ENCODE results near the gene SLC38A4. TPM values are rescaled to one million over a fixed set of nuclear protein-coding genes. Genes with fewer than 3 reads are reported as not detected.
"Not testable (repeated sequence)": the region's sequence is repeated elsewhere in the genome, so short reads cannot be mapped to it uniquely, and the experiment has no call there.

SLC38A4 gene
- total RNA-seq, 1 donor from 2014 or later = 2.1 TPM

- ATAC-seq = no peak
- DNase-seq = no peak
- intact Hi-C loops (cut with micrococcal nuclease) = no loop called here
Observed at GRCh38 chr12:46785382-46785781, 40.4 kb downstream of the SLC38A4 start.

- DNase-seq = no peak
- intact Hi-C loops (cut with micrococcal nuclease) = no loop called here
- ATAC-seq = no peak
Observed at GRCh38 chr12:46783871-46784270, 41.9 kb downstream of the SLC38A4 start.

- ATAC-seq = no peak
- intact Hi-C loops (cut with micrococcal nuclease) = no loop called here
- DNase-seq = no peak
Observed at GRCh38 chr12:46779879-46780278, 45.9 kb downstream of the SLC38A4 start.

DNA sequence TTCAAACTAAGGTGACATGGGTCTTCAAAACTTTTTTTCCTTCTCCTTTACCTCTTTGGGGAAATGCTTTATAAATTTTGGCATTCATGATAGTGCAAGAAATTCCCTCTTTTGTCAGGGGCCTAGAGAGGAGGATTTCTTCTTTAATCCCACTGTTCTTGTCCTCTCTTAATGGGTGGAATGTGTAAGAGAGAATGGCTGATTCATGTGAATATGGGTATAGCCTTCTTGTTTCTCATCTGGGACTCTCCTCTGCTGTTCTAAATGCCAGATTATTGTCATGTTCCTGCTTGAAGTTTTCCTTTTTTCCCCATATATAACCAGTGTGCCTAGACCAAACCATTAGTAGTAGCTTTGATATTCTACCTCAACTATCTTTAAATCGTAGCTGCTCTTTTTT lies 46.7 kb downstream of the SLC38A4 start:
- no peak for ATAC-seq
- DNase-seq = no peak
- intact Hi-C loops (cut with micrococcal nuclease) = no loop called here

- DNase-seq = no peak
- intact Hi-C loops (cut with micrococcal nuclease) = no loop called here
Observed at GRCh38 chr12:46778415-46778814, 47.4 kb downstream of the SLC38A4 start.

GRCh38 chr12:46777587-46777986 lies 48.2 kb downstream of the SLC38A4 start:
- no peak for DNase-seq
- no peak for ATAC-seq
- intact Hi-C loops (cut with micrococcal nuclease) = no loop called here

More at GRCh38 chr12:46778415-46778814, 47.4 kb downstream of the SLC38A4 start:
- no peak for ATAC-seq

GRCh38 chr12:46775796-46776195 lies 50.0 kb downstream of the SLC38A4 start:
- no peak for DNase-seq
- no peak for ATAC-seq
- intact Hi-C loops (cut with micrococcal nuclease) = no loop called here

GRCh38 chr12:46774322-46774633 lies 51.5 kb downstream of the SLC38A4 start:
- DNase-seq (no peak), ATAC-seq (no peak)
- intact Hi-C loops (cut with micrococcal nuclease) = no loop called here

DNA sequence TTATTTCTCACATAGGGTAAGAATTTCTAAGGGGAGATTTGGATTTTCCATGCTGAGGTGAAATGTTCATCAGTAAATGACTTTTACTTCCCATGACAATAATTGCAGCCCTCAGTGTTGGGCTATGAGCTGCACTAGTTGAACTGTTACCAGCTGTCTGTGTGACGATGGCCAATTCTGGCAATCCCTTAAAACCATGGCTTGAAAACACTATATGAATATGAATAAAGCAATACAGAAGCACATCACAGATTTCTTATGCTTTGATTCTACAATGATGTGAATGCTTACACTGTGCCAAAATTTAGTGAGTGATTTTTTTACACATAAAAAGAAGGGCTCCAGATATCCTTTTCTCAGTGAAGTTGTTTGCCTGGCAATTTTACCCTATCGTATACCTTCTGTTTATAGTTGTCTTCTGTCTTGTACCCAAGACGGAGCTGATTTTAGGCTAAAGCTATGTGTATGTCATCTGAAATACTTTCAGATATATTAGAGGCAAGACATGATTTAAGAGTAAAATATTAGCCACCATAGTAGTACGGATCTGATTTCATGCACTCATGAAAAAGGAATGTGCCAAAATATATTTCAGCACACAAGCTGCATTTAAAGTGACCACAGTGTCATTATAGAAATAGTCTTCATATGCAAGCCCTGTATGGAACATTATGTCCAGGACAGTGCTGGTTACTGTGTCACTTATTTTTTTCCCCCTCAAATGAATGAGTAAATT lies 52.0 kb downstream of the SLC38A4 start:
- intact Hi-C loops (cut with micrococcal nuclease) = no loop called here
- ATAC-seq (peak; percentile 24), DNase-seq (no peak)

- no peak for DNase-seq
- ATAC-seq = no peak
- intact Hi-C loops (cut with micrococcal nuclease) = no loop called here
Observed at GRCh38 chr12:46771268-46771827, 54.4 kb downstream of the SLC38A4 start.

DNA sequence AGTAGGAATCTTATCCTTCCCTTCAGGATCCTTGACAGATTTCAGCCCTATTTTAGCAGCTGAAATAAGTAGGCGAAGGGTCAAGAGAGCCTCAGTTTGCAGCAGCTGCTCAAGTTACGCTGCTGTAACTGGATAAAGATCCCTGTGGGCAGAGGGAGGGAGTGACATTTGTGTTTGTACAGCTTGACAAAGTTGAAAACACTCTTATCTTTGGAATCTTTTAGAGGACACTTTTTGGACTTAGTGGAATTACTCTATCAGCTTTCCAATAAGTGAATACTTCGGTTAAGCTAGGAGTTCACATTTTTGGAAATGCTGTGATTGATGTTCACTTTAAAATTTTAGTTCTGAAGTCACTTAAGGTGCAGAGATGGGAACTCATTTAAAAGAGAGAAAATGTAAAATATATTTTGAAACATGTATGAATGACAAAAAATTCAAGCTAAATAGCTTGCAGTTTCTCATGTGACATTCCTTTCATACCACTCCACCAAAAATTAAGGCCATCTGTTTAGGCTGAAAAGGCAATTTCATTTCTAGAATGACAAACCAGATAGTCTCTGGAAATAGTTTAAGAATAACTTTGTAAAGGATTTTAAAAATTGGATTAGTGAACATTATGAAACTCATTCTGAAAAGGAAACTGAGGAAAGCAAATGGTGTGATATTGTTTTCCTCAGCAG lies 55.2 kb downstream of the SLC38A4 start:
- intact Hi-C loops (cut with micrococcal nuclease) = no loop called here
- DNase-seq = no peak
- peak; percentile 84 for ATAC-seq

GRCh38 chr12:46764005-46764404 lies 61.8 kb downstream of the SLC38A4 start:
- DNase-seq (no peak), ATAC-seq (no peak)
- intact Hi-C loops (cut with micrococcal nuclease) = no loop called here

DNA sequence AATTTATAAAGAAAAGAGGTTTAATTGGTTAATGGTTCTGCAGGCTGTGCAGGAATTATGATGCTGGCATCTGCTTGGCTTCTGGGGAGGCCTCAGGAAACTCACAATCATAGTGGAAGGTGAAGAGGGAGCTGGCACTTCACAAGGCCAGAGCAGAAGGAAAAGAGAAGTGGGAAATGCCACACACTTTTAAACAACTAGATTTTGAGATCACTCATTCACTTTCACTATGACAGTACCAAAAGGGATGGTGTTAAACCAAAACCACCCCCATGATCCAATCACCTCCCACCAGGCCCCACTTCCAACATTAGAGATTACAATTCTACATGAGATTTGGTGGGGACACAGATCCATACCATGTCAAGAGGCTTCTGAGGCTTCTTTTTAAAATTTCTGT lies 62.6 kb downstream of the SLC38A4 start:
- no peak for ATAC-seq
- intact Hi-C loops (cut with micrococcal nuclease) = no loop called here
- DNase-seq = no peak

DNA sequence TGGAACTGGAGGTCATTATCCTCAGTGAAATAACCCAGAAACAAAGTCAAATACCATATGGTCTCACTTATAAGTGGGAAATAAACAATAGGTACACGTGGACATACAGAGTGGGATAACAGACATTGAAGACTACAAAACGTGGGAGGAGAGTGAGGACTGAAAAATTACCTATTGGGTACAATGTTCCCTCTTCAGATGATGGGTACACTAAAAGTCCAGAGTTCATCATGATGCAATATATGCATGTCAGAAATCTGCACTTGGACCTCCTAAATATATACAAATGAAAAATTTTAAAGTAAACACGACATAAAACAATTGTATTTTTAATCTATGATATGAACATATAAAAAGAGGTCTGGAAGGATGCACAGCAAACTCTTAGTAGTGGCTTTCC lies 71.2 kb downstream of the SLC38A4 start:
- DNase-seq = no peak
- ATAC-seq = no peak
- intact Hi-C loops (cut with micrococcal nuclease) = no loop called here

DNA sequence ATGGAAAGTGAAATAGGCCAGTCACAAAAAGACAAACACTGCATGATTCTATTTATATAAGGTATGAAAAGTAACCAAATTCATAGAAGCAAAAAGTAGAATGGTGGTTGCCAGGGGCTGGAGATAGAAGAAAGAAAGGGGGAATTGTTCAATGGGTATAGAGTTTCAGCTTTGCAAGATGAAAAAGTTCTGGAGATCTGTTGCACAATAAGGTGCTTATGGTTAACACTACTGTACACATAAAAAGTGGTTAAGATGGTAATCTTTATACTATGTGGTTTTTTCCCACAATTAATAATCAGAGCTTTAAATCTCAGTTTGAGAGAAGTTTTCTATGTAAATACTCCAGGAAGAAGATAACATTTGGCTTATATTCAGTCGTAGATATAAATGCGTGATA lies 73.4 kb downstream of the SLC38A4 start:
- no peak for DNase-seq
- intact Hi-C loops (cut with micrococcal nuclease) = no loop called here
- no peak for ATAC-seq

DNA sequence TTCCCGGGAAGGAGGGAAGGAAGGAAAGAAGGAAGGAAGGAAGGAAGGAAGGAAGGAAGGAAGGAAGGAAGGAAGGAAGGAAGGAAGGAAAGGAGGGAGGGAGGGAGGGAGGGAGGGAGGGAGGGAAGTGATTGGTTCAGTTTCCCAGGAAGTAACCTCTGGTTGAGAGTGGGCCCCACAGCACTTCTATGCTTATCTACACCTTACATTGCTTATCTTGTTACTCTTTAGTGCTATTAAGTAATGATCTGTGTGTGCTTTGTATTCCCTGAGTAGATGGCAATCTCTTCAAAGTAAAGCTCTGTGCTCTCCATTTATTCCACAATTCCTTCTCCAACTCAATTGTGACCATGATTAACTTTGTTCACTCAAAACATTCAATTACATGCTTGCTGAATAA lies 74.6 kb downstream of the SLC38A4 start:
- intact Hi-C loops (cut with micrococcal nuclease) = no loop called here
- ATAC-seq (no peak), DNase-seq (no peak)

GRCh38 chr12:46749322-46749721 lies 76.5 kb downstream of the SLC38A4 start:
- intact Hi-C loops (cut with micrococcal nuclease) = no loop called here
- no peak for ATAC-seq
- DNase-seq = no peak

DNA sequence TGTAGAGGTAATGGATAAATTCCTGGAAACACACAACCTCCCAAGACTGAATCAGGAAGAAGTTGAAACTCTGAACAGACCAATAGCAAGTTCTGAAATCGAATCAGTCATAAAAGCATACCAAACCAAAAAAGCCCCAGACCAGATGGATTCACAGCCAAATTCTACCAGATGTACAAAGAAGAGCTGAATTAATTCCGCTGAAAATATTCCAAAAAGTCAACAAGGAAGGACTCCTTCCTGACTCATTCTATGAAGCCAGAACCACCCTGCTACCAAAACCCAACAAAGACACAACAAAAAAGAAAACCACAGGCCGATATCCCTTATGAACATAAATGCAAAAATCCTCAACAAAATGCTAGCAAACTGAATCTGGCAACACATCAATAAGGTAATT lies 81.5 kb downstream of the SLC38A4 start:
- ATAC-seq (no peak), DNase-seq (no peak)
- intact Hi-C loops (cut with micrococcal nuclease) = no loop called here

DNA sequence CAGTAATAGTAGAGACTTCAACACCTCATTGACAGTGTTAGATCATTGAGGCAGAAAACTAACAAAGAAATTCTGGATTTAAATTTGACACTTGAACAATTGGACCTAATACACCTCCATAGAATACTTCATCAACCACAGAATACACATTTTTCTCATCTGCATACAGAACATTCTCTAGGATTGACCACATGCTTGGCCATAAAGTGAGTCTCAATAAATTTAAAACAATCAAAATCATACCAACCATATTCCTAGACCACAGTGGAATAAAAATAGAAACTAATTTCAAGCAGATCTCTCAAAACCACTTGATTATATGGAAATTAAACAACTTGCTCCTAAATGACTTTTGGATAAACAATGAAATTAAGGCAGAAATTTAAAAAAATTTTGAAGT lies 82.3 kb downstream of the SLC38A4 start:
- ATAC-seq (no peak), DNase-seq (no peak)
- intact Hi-C loops (cut with micrococcal nuclease) = no loop called here

GRCh38 chr12:46742271-46742670 lies 83.5 kb downstream of the SLC38A4 start:
- DNase-seq; ATAC-seq; intact Hi-C loops (cut with micrococcal nuclease): not testable (repeated sequence)

- intact Hi-C loops (cut with micrococcal nuclease) = no loop called here
- DNase-seq (no peak), ATAC-seq (no peak)
Observed at GRCh38 chr12:46725332-46725731, 100.5 kb downstream of the SLC38A4 start.

Data from left ventricle myocardium superior (tissue), 1 donor.